ENCODE measurements around the gene PDE4B. TPM values are rescaled to one million over a fixed set of nuclear protein-coding genes. Genes with fewer than 3 reads are reported as not detected.
A peak's percentile ranks its signal among the peaks of the same experiment; 100 is the strongest.

Gene PDE4B
- total RNA-seq, 1 donor = 2.3 TPM

GRCh38 chr1:66177510-66177909 is 384.8 kb downstream of the PDE4B start:
- DNase-seq (ENCODE audit: low read depth) = no peak
- TF ChIP-seq, protein P1, sequence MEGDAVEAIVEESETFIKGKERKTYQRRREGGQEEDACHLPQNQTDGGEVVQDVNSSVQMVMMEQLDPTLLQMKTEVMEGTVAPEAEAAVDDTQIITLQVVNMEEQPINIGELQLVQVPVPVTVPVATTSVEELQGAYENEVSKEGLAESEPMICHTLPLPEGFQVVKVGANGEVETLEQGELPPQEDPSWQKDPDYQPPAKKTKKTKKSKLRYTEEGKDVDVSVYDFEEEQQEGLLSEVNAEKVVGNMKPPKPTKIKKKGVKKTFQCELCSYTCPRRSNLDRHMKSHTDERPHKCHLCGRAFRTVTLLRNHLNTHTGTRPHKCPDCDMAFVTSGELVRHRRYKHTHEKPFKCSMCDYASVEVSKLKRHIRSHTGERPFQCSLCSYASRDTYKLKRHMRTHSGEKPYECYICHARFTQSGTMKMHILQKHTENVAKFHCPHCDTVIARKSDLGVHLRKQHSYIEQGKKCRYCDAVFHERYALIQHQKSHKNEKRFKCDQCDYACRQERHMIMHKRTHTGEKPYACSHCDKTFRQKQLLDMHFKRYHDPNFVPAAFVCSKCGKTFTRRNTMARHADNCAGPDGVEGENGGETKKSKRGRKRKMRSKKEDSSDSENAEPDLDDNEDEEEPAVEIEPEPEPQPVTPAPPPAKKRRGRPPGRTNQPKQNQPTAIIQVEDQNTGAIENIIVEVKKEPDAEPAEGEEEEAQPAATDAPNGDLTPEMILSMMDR (IDR thresholded peaks at IDR 0.05; ENCODE audit: insufficient read depth, low read length) = no peak
- H3K4me3 ChIP-seq (ENCODE audit: low read depth, low read length) = no peak overlapping the region

DNA sequence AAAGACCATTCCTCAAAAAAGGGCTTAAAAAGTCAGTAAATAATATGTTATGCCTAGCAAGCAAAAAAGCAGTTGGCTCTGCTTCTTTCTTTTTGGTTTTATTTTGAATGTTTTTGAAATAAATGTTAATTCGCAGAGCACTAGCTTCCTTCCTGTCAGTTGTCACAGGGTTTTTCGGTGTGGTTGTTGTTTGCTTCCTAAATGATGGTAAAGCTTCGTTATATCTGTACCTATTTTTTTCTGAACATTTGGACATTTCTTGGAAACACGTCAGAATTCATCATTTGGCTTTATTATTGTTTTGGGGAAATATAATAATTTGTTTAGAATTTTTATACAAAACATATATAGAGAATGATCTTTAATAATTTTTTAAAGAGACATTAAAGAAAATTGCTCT is 389.3 kb downstream of the PDE4B start:
- no peak overlapping the region for H3K4me3 ChIP-seq (ENCODE audit: low read depth, low read length)
- TF ChIP-seq, protein P1 (IDR thresholded peaks at IDR 0.05; ENCODE audit: insufficient read depth, low read length) = no peak

DNA sequence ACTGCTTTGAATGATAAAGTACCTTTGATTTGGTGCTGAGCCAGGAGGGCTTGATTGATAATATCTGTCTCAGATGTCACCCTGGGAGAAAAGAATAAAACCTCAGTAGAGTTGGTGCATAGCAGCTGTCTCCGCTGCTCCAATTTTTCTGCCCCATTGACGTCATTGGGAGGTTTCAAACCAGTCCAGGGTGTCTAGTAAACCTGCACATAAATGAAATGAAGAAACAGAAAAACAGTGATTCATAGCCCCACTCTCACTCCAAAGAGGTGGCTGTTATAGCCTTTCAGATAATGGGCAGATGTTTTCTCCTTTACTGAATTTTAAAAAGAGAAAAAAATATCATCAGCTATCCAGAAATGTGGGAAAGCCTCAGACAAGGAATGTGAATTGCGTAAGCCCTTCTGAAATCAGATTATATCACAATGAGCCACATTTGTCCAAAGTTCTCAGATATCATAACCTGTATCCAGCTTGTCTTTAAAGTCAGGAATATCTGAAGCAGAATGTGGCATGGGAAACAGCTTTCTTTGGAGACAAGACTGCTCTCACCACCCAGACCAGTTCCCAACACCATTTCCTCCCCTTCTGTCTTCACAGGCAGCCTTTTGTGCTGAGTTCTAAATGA is 390.0 kb downstream of the PDE4B start:
- no peak overlapping the region for H3K4me3 ChIP-seq (ENCODE audit: low read depth, low read length)
- TF ChIP-seq, protein P1 (IDR thresholded peaks at IDR 0.05; ENCODE audit: insufficient read depth, low read length) = no peak
- DNase-seq (ENCODE audit: low read depth) = peak; percentile 75

More for the DNA sequence above, 389.3 kb downstream of the PDE4B start:
- DNase-seq (ENCODE audit: low read depth) = no peak

DNA sequence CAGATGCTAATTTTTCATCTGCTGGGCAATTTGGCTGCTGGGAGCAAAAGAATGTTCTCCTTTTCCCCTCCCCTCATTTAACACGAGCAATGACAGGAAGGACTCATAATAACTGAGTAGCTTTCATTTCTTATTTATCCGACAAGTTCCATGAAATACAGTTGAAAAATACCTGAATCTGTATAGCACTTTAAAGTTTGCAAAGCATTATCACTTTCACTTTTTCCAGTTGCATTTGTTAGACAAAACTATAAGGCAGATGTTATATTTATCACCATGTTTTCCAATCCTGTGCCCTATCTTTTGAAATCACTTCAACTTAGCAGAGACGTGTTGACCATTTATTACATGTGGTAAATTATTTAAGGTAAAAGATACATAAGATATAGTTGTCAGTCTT is 390.7 kb downstream of the PDE4B start:
- DNase-seq (ENCODE audit: low read depth) = no peak
- H3K4me3 ChIP-seq (ENCODE audit: low read depth, low read length) = no peak overlapping the region
- TF ChIP-seq, protein P1 (IDR thresholded peaks at IDR 0.05; ENCODE audit: insufficient read depth, low read length) = no peak

DNA sequence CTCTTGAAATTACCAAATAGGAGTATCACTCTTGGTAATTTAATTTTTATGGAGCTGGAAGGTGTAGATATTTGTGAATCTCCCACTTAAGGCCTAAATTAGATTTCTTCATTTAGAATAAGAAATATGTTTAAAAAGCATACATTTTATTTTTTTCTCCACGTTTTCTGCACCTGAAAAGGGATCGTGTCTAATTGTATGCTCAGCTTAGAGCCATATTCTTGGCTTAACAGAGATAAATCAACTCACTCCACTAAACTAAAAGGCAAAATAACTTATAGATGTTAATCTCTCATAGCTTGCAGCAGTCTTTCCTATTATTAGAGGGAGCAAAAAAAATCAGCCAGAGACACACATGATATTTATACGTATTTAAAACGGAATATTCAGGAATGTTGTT is 404.4 kb downstream of the PDE4B start:
- H3K4me3 ChIP-seq (ENCODE audit: low read depth, low read length) = no peak overlapping the region
- TF ChIP-seq, protein P1 (IDR thresholded peaks at IDR 0.05; ENCODE audit: insufficient read depth, low read length) = no peak
- DNase-seq (ENCODE audit: low read depth) = no peak

DNA sequence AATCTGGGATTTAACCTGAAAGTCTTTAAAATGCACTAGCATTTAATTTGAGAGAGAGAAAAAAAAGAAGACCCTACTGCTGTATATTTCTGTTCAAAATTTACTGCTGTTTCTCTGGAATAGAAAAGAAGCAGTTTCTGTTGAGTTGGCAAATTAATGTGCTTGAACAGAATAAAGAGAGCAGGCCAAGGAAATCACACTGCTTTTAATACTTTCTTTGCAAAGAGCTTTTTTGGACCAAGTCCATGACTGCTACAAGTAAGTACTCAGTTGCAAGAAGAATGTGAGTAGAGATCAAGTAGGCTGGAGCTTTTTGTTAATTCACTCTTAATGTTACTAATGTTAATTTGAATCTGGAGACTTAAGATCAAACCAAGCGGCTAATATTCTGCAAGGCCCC is 405.1 kb downstream of the PDE4B start:
- no peak for DNase-seq (ENCODE audit: low read depth)
- TF ChIP-seq, protein P1 (IDR thresholded peaks at IDR 0.05; ENCODE audit: insufficient read depth, low read length) = no peak
- no peak overlapping the region for H3K4me3 ChIP-seq (ENCODE audit: low read depth, low read length)
